Vagina (tissue), 2 donors: ENCODE measurements around the gene ZBTB12.

Experiments used
- CTCF ChIP-seq, 3 experiments: fragments of 450-650 bp in 2 of 3; fragments of 200-600 bp in 1 of 3; sonication (generic) in 1 of 3; IDR thresholded peaks; one replicate each; pipeline ENCODE4 v1.5.1; 2017 to 2019; ENCODE audit warnings: antibody characterized with exemption in 3 of 3, mild to moderate bottlenecking in 2 of 3, moderate library complexity in 2 of 3
- POLR2AphosphoS5 ChIP-seq, 2 donors: sonication (generic); formaldehyde crosslinking; IDR thresholded peaks; one replicate each; pipeline ENCODE4 v1.9.0; 2017; ENCODE audit warnings: antibody characterized with exemption in 2 of 2, mild to moderate bottlenecking in 2 of 2, low read depth in 1 of 2; ENCODE audit not compliant: insufficient read depth in 1 of 2

- no peak for TF ChIP-seq POLR2AphosphoS5 (IDR thresholded peaks at IDR 0.05; ENCODE audit: insufficient read depth in 1 of 2, low read depth in 1 of 2)
- no peak for TF ChIP-seq CTCF (IDR thresholded peaks at IDR 0.05)
These were observed 40.0 kb downstream of the ZBTB12 start for GRCh38 chr6:31861919-31862343.
